Measurements from ENCODE around the gene MDM4. TPM values are rescaled to one million over a fixed set of nuclear protein-coding genes. Genes with fewer than 3 reads are reported as not detected.

The MDM4 gene
- total RNA-seq, 1 experiment from 2014 or later = 49.6 TPM

DNA sequence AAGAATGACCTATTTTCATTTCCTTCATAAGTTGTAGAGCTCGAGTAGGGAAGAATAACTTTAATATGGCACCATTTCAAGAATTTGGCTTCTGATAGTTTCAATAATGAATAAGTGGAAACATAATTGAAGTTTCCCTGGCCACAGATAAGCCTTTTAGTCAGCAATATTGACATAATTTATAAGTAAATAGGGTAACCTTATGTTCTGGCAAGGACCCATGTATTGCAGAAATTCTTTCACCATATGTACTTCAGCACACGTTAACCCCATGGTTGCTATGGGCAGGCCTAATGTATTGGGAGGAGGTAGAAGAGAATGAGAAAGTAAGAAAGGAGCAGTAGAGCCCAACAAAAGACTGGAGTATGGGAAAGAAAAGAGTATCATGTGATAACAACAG lies 25.4 kb downstream of the MDM4 start:
- Histone ChIP-seq H3K79me1 (ENCODE audit: insufficient read depth, low read depth, low read length, poor library complexity, severe bottlenecking) (no peaks in the 10 kb centered on the region), H2BK15ac (ENCODE audit: low read depth, low read length) (no peak overlapping the region), H3T11ph (ENCODE audit: low read length) (no peak overlapping the region), H3K27me3 (ENCODE audit: insufficient read depth, low read length) (no peaks in the 10 kb centered on the region), H2BK20ac (ENCODE audit: low read depth, low read length, poor library complexity, severe bottlenecking) (no peak overlapping the region), H2BK120ac (ENCODE audit: low read depth, low read length, poor library complexity, severe bottlenecking) (no peak overlapping the region), H3K23me2 (ENCODE audit: insufficient read length, low read depth, low read length, poor library complexity, severe bottlenecking) (no peaks in the 10 kb centered on the region), H2AFZ (ENCODE audit: low read length) (no peak overlapping the region), H4K5ac (ENCODE audit: insufficient read length, low read depth, low read length) (no peak overlapping the region), H3K4ac (ENCODE audit: low read depth, low read length) (no peak overlapping the region), H4K20me1 (ENCODE audit: control insufficient read depth, insufficient read depth, insufficient read length) (no peaks in the 10 kb centered on the region), H3K27ac (ENCODE audit: insufficient read length, low read depth, low read length) (no peak overlapping the region), H3K14ac (ENCODE audit: insufficient read depth, low read length) (no peak overlapping the region), H3K23ac (ENCODE audit: insufficient read length, low read depth, low read length) (no peak overlapping the region), H3K79me2 (ENCODE audit: insufficient read depth, low read length) (no peaks in the 10 kb centered on the region), H3K9me3 (ENCODE audit: control insufficient read depth, low read depth, low read length) (no peaks in the 10 kb centered on the region), H2BK12ac (ENCODE audit: insufficient read length, low read depth, low read length) (no peak overlapping the region), H4K91ac (ENCODE audit: insufficient read length, low read depth, low read length) (no peak overlapping the region), H2AK5ac (ENCODE audit: insufficient read length, low read length) (no peak overlapping the region), H3K9ac (ENCODE audit: extremely low read depth, insufficient read length, low read length) (no peak overlapping the region), H3K56ac (ENCODE audit: insufficient read length, low read depth, low read length) (no peak overlapping the region), H3K4me1 (ENCODE audit: insufficient read depth, low read length) (no peaks in the 10 kb centered on the region), H3K4me2 (ENCODE audit: insufficient read depth, insufficient read length, low read length) (no peak overlapping the region), H3K18ac (ENCODE audit: insufficient read length, low read depth, low read length) (no peak overlapping the region), H2BK5ac (ENCODE audit: insufficient read length, low read length) (no peak overlapping the region), H4K8ac (replicated peaks; ENCODE audit: insufficient read length, low read depth, low read length) (no peak overlapping the region)
- Mint-ChIP-seq H3K27ac (peak overlapping the region in 1 of 3 experiments; percentile 41; a peak in 1 of 7 replicates), H3K4me1 (peaks cover 8 to 9% of the 10 kb centered on the region in 2 experiments; a peak in 3 of 4 replicates), H3K36me3 (ENCODE audit: insufficient read depth in 1 of 3, low read depth in 3 of 3) (peaks cover 40 to 83% (median 78%) of the 10 kb centered on the region in 3 experiments; a peak in 6 of 7 replicates), H3K9me3 (no peaks in the 10 kb centered on the region), H3K4me3 (no peak overlapping the region), H3K27me3 (ENCODE audit: low read depth) (no peaks in the 10 kb centered on the region)
- no CpG with 5 or more reads among the region's 2 CpGs for WGBS (ENCODE audit: extremely low coverage, insufficient read length, low lambda C conversion rate)
- TF ChIP-seq, protein P1, sequence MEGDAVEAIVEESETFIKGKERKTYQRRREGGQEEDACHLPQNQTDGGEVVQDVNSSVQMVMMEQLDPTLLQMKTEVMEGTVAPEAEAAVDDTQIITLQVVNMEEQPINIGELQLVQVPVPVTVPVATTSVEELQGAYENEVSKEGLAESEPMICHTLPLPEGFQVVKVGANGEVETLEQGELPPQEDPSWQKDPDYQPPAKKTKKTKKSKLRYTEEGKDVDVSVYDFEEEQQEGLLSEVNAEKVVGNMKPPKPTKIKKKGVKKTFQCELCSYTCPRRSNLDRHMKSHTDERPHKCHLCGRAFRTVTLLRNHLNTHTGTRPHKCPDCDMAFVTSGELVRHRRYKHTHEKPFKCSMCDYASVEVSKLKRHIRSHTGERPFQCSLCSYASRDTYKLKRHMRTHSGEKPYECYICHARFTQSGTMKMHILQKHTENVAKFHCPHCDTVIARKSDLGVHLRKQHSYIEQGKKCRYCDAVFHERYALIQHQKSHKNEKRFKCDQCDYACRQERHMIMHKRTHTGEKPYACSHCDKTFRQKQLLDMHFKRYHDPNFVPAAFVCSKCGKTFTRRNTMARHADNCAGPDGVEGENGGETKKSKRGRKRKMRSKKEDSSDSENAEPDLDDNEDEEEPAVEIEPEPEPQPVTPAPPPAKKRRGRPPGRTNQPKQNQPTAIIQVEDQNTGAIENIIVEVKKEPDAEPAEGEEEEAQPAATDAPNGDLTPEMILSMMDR (conservative IDR thresholded peaks at IDR 0.05) = no peak
- no peak for DNase-seq

Data from H9 (cell line).